Stomach (tissue), 9 donors: Measurements from ENCODE around the gene ZFYVE21. TPM values are rescaled to one million over a fixed set of nuclear protein-coding genes. Genes with fewer than 3 reads are reported as not detected.

Experiments used
- DNase-seq, 2 donors: peaks; one replicate each; pipeline versions ENCODE4 v3.0.0 to v3.0.0-alpha.2; 2013 to 2019
- H3K27ac ChIP-seq, 5 donors: fragments of 200-600 bp in 4 of 5; sonication (generic) in 4 of 5; one replicate each; pipeline ENCODE4 v1.5.1; 2013 to 2019; ENCODE audit warnings: mild to moderate bottlenecking in 1 of 5, moderate library complexity in 1 of 5
- H3K27me3 ChIP-seq, 3 donors: fragments of 200-600 bp; sonication (generic); one replicate each; pipeline ENCODE4 v1.5.1; 2017 to 2019; ENCODE audit warnings: mixed run types in 1 of 3
- H3K36me3 ChIP-seq, 4 donors: fragments of 200-600 bp; sonication (generic); 1 replicate in 3 of 4; 2 replicates in 1 of 4; pipeline ENCODE4 v1.5.1; 2016 to 2019
- H3K4me1 ChIP-seq, 4 donors: fragments of 200-600 bp; sonication (generic); one replicate each; pipeline ENCODE4 v1.5.1; 2016 to 2019
- H3K4me3 ChIP-seq, 4 donors: fragments of 200-600 bp; sonication (generic) in 3 of 4; one replicate each; pipeline ENCODE4 v1.5.1; 2016 to 2019; ENCODE audit warnings: mild to moderate bottlenecking in 1 of 4
- H3K9me3 ChIP-seq, 4 donors: fragments of 200-600 bp; sonication (generic); one replicate each; pipeline ENCODE4 v1.5.1; 2016 to 2019
- EP300 ChIP-seq: sonication (generic); formaldehyde crosslinking; IDR thresholded peaks from one replicate; pipeline ENCODE4 v1.6.1; 2017; ENCODE audit warnings: antibody characterized with exemption
- POLR2A ChIP-seq, 4 donors: fragments of 450-650 bp; IDR thresholded peaks; one replicate each; pipeline ENCODE4 v1.6.1; 2016; ENCODE audit warnings: antibody characterized with exemption in 4 of 4, control low read depth in 2 of 4, mild to moderate bottlenecking in 1 of 4, moderate library complexity in 1 of 4
- POLR2AphosphoS5 ChIP-seq, 3 donors: sonication (generic); formaldehyde crosslinking; IDR thresholded peaks; one replicate each; pipeline ENCODE4 v1.6.1; 2016; ENCODE audit warnings: antibody characterized with exemption in 3 of 3
- WGBS, 5 donors: extraction: QIAGEN DNeasy Blood & Tissue Kit in 3 of 5; methylation state at CpG; one replicate each; pipeline versions ENCODE4 v1.1.5 to v1.1.7; 2013 to 2018; 5-methylcytosine and 5-hydroxymethylcytosine counted together
- intact Hi-C: fragments of 100-400 bp; cut with DNase I; formaldehyde crosslinking; loops from one replicate; pipeline ENCODE4 v1.15.1; 2023; ENCODE audit warnings: low total_unique reads
- polyA plus RNA-seq, 3 donors: library from polyadenylated mRNA; stranded (reverse); fragments of 200-250 nt; gene quantifications; one replicate each; pipeline ENCODE4 v1.2.3, GENCODE V29; 2013
- total RNA-seq, 5 donors: library from RNA; depleted of rRNA; stranded (reverse); fragments of >200 nt; gene quantifications; one replicate each; pipeline versions ENCODE4 v1.1.0 to v1.2.3, GENCODE V29; 2014 to 2016
- TF ChIP-seq, protein P1 (sequence below), 7 experiments: fragments of 450-650 bp in 4 of 7; fragments of 200-600 bp in 3 of 7; sonication (generic) in 3 of 7; IDR thresholded peaks; one replicate each; pipeline ENCODE4 v1.5.1; 2016 to 2019; ENCODE audit warnings: antibody characterized with exemption in 7 of 7, control low read depth in 2 of 7, mild to moderate bottlenecking in 1 of 7
- donor health status: healthy with polysubstance abuse.
- donor health status: Bipolar disorder and iron deficiency.
- donor health status: healthy.

ZFYVE21 gene
- total and polyA plus RNA-seq, 8 donors, result 28.0 to 150 (median 72.9) TPM

DNA sequence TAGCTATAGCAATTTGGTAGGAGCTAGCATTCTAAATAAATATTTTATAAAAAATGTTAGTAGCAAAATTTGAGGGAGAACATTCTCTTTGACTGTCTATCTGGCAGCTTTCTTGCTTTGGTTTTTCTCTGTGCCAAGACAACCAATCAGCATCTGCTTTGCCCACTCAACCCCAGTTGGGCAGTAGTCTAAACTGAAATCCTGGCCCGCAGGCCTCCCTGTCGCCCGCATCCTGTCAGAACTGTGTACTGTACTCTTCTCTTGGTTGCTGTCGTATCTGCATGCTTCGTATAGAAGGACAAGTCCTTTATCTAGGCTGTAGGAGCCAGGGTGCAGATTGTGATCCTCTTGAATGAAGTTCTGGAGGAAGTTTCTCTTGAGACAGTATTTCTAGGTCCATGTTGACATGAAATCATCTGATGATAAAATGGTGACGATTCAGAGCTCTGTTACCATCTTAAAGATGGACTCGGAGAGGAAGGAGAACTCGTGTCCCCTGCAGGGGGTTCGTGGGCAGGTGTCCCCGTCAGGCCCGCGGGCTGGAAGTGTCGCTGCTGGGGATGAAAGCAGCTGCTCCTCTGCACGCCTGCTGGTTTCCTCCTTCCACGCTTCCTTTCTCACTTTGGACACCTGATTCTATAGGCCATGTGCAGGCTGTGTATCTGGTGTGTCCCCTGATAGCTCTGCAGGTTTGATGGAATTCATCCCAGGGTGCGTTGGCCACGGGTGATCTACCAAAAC is 34.9 kb upstream of the ZFYVE21 start:
- intact Hi-C loops, result no loop called here
- H3K4me1 ChIP-seq, result peaks cover 0 to 18% (median 7%) of the 10 kb centered on the region in 4 donors
- no peak for TF ChIP-seq POLR2AphosphoS5 (IDR thresholded peaks at IDR 0.05)
- TF ChIP-seq, protein P1, sequence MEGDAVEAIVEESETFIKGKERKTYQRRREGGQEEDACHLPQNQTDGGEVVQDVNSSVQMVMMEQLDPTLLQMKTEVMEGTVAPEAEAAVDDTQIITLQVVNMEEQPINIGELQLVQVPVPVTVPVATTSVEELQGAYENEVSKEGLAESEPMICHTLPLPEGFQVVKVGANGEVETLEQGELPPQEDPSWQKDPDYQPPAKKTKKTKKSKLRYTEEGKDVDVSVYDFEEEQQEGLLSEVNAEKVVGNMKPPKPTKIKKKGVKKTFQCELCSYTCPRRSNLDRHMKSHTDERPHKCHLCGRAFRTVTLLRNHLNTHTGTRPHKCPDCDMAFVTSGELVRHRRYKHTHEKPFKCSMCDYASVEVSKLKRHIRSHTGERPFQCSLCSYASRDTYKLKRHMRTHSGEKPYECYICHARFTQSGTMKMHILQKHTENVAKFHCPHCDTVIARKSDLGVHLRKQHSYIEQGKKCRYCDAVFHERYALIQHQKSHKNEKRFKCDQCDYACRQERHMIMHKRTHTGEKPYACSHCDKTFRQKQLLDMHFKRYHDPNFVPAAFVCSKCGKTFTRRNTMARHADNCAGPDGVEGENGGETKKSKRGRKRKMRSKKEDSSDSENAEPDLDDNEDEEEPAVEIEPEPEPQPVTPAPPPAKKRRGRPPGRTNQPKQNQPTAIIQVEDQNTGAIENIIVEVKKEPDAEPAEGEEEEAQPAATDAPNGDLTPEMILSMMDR (IDR thresholded peaks at IDR 0.05), result no peak
- TF ChIP-seq EP300, result no peak
- no peak for DNase-seq
- no peaks in the 10 kb centered on the region for H3K27me3 ChIP-seq
- H3K4me3 ChIP-seq, result no peak overlapping the region
- no peaks in the 10 kb centered on the region for H3K9me3 ChIP-seq
- 81 to 94% (median 89%) methylated on average over 17 of the region's 17 CpGs for WGBS, 5 donors
- H3K27ac ChIP-seq, result no peak overlapping the region
- peaks cover 85 to 100% (median 100%) of the 10 kb centered on the region in 4 donors for H3K36me3 ChIP-seq

DNA sequence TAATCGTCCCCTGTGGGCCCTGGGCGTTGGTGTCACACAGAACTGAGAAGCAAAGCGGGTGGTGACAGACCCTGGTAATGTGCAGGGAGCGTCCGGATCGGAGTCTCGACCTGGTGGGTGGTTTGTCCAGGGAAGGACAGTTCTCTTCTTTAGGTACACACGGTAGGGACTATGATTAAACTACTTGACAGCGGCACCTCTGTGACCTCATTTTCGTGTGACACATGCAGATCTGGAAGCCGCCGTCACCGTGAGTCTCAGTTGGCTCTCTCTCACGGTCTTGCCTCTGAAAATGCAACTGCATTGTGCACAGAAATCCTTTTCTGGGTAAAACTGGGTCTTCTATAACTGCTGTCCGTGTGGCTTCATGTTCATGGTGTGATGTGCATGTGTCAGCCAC is 32.5 kb upstream of the ZFYVE21 start:
- no peak for DNase-seq
- intact Hi-C loops, result no loop called here
- no peak for TF ChIP-seq POLR2A (IDR thresholded peaks at IDR 0.05)
- TF ChIP-seq POLR2AphosphoS5 (IDR thresholded peaks at IDR 0.05), result no peak
- TF ChIP-seq EP300, result no peak
- TF ChIP-seq, protein P1 (IDR thresholded peaks at IDR 0.05), result no peak
- no peak overlapping the region for H3K27ac ChIP-seq
- WGBS, 5 donors, result 80 to 86% (median 82%) methylated on average over 15 of the region's 15 CpGs
- H3K36me3 ChIP-seq, result peaks cover 67 to 100% (median 99%) of the 10 kb centered on the region in 4 donors
- H3K27me3 ChIP-seq, result no peaks in the 10 kb centered on the region
- H3K4me1 ChIP-seq, result peaks cover 0 to 19% (median 9%) of the 10 kb centered on the region in 4 donors
- H3K4me3 ChIP-seq, result no peak overlapping the region
- H3K9me3 ChIP-seq, result no peaks in the 10 kb centered on the region

DNA sequence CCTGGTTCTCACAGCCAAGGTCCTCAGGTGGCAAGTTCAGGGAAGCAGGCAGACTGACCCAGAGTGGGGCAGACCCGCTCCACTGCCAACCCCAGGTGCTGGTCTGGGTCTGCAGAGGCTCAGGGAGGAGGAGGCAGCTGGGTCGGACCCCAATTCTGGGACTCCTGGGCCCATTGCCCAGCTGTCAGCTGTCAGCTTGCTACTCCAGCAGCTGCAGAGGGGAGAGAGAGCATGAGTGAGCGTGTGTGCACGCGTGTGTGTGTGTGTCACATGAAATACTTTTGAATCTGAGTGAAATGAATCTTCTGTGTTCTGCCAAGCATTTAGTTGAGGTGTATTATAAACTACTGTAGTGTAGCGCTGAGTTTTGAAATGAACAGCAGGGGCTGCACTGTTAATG is 31.1 kb upstream of the ZFYVE21 start:
- WGBS, 5 donors, result 70 to 91% (median 84%) methylated on average over 6 of the region's 6 CpGs
- peaks cover 63 to 100% (median 99%) of the 10 kb centered on the region in 4 donors for H3K36me3 ChIP-seq
- H3K27me3 ChIP-seq, result no peaks in the 10 kb centered on the region
- no peak overlapping the region for H3K4me3 ChIP-seq
- TF ChIP-seq POLR2A (IDR thresholded peaks at IDR 0.05), result no peak
- TF ChIP-seq POLR2AphosphoS5 (IDR thresholded peaks at IDR 0.05), result no peak
- TF ChIP-seq, protein P1 (IDR thresholded peaks at IDR 0.05), result no peak
- no peak for TF ChIP-seq EP300
- peaks cover 0 to 24% (median 10%) of the 10 kb centered on the region in 4 donors for H3K4me1 ChIP-seq
- no peak overlapping the region for H3K27ac ChIP-seq
- intact Hi-C loops, result no loop called here
- DNase-seq, result no peak
- no peaks in the 10 kb centered on the region for H3K9me3 ChIP-seq

DNA sequence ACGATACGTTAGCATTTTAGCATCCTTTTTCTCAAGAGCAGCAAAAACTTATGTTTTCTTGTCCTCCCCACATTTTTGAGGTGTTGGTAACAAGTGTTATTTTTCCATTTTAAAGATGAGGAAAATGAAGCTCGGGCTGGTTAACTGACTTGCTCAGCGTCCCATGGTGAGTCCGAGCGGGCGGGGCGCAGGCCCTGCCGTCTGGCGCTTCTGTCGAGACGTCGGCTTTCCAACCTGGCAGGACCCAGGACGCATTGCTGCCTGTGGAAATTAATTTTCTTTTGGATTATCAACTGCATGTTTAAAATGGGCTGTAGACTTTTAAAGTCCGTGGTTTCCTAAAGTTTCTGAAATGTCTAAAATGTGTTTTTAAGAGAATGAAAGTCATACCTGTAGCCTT is 30.7 kb upstream of the ZFYVE21 start:
- intact Hi-C loops, result no loop called here

More for the DNA sequence above, 30.7 kb upstream of the ZFYVE21 start:
- no peaks in the 10 kb centered on the region for H3K27me3 ChIP-seq
- H3K4me1 ChIP-seq, result peaks cover 0 to 24% (median 12%) of the 10 kb centered on the region in 4 donors
- H3K36me3 ChIP-seq, result peaks cover 61 to 100% (median 99%) of the 10 kb centered on the region in 4 donors
- H3K27ac ChIP-seq, result no peak overlapping the region
- TF ChIP-seq POLR2AphosphoS5 (IDR thresholded peaks at IDR 0.05) (no peak), EP300 (no peak), POLR2A (IDR thresholded peaks at IDR 0.05) (no peak)
- TF ChIP-seq, protein P1 (IDR thresholded peaks at IDR 0.05), result no peak
- no peaks in the 10 kb centered on the region for H3K9me3 ChIP-seq
- H3K4me3 ChIP-seq, result no peak overlapping the region
- WGBS, 5 donors, result 87 to 92% (median 90%) methylated on average over 15 of the region's 15 CpGs
- no peak for DNase-seq
